Caco-2 (cell line): ENCODE measurements around the gene MROH7. TPM values are rescaled to one million over a fixed set of nuclear protein-coding genes. Genes with fewer than 3 reads are reported as not detected.
A peak's percentile ranks its signal among the peaks of the same experiment; 100 is the strongest.

Experiments
- BruUV-seq: library from RNA; stranded (reverse); fragments of 400-500 nt; replicated peaks from 2 replicates; lab custom pipeline; 2021; lab: Mats Ljungman, UMichigan
- CTCF ChIA-PET: fragments of 300-600 bp; sonication (Branson Sonifier 250); formaldehyde crosslinking; loops from one replicate; lab custom pipeline; 2022; ENCODE audit warnings: antibody characterized with exemption; lab: Charles Lee
- POLR2A ChIA-PET: fragments of 300-600 bp; sonication (Branson Sonifier 250); formaldehyde crosslinking; loops from one replicate; lab custom pipeline; 2022; ENCODE audit warnings: antibody characterized with exemption; lab: Charles Lee
- DNase-seq, 2 experiments: peaks; one replicate each; pipeline versions ENCODE4 v3.0.0 to v3.0.0-alpha.2; 2020 to 2022
- H3K27me3 ChIP-seq: replicated peaks from 2 replicates; pipeline ENCODE4 v1.6.0; 2011; ENCODE audit warnings: low read length; ENCODE audit not compliant: control insufficient read depth, insufficient read depth
- H3K36me3 ChIP-seq: 2 replicates; pipeline ENCODE4 v1.5.1; 2011; ENCODE audit warnings: low read length; ENCODE audit not compliant: control insufficient read depth, insufficient read depth
- H3K4me1 ChIP-seq: fragments of 250-450 bp; sonication (Bioruptor Pico); 2 replicates; pipeline ENCODE4 v1.5.1; 2020; ENCODE audit warnings: mild to moderate bottlenecking
- H3K4me3 ChIP-seq: 2 replicates; pipeline ENCODE4 v1.5.1; 2011; ENCODE audit warnings: low read depth, mild to moderate bottlenecking, control low read depth, low read length
- H3K9me3 ChIP-seq: fragments of 250-450 bp; sonication (Bioruptor Pico); 2 replicates; pipeline ENCODE4 v1.5.1; 2020; ENCODE audit warnings: mild to moderate bottlenecking, moderate library complexity
- H3K27ac Mint-ChIP-seq: one replicate; pipeline ENCODE4 v1.8.0; 2022; ENCODE audit warnings: mixed read lengths; ENCODE audit not compliant: unreplicated experiment
- H3K27me3 Mint-ChIP-seq: one replicate; pipeline ENCODE4 v1.8.0; 2022; ENCODE audit warnings: mixed read lengths; ENCODE audit not compliant: insufficient read depth, unreplicated experiment
- H3K36me3 Mint-ChIP-seq: one replicate; pipeline ENCODE4 v1.8.0; 2022; ENCODE audit warnings: mild to moderate bottlenecking, mixed read lengths; ENCODE audit not compliant: insufficient read depth, unreplicated experiment
- H3K4me1 Mint-ChIP-seq: one replicate; pipeline ENCODE4 v1.8.0; 2022; ENCODE audit warnings: low read depth, mixed read lengths; ENCODE audit not compliant: unreplicated experiment
- H3K4me3 Mint-ChIP-seq: one replicate; pipeline ENCODE4 v1.8.0; 2022; ENCODE audit warnings: mild to moderate bottlenecking, moderate library complexity, mixed read lengths; ENCODE audit not compliant: unreplicated experiment
- H3K9me3 Mint-ChIP-seq: one replicate; pipeline ENCODE4 v1.8.0; 2022; ENCODE audit warnings: mixed read lengths; ENCODE audit not compliant: unreplicated experiment
- intact Hi-C: fragments of 100-400 bp; cut with micrococcal nuclease; formaldehyde crosslinking; loops from one replicate; pipeline ENCODE4 v1.10.0; 2022; ENCODE audit not compliant: unreplicated experiment
- total RNA-seq: library from RNA; stranded (reverse); gene quantifications from 2 replicates; pipeline ENCODE4 v1.2.3, GENCODE V29; 2022
- TF ChIP-seq, protein P1 (sequence below), 2 experiments: fragments of 200-600 bp in 1 of 2; IDR thresholded peaks; 1 replicate in 1 of 2; 2 replicates in 1 of 2; pipeline versions ENCODE4 v1.5.1 to v1.8.0; 2011 to 2022; ENCODE audit warnings: antibody characterized with exemption in 1 of 2, control low read depth in 1 of 2, inconsistent platforms in 1 of 2, low read depth in 1 of 2, low read length in 1 of 2, mild to moderate bottlenecking in 1 of 2, moderate library complexity in 1 of 2; ENCODE audit not compliant: insufficient read depth in 1 of 2, severe bottlenecking in 1 of 2, unreplicated experiment in 1 of 2

MROH7 gene
- total RNA-seq, 1 experiment from 2014 or later = not detected

DNA sequence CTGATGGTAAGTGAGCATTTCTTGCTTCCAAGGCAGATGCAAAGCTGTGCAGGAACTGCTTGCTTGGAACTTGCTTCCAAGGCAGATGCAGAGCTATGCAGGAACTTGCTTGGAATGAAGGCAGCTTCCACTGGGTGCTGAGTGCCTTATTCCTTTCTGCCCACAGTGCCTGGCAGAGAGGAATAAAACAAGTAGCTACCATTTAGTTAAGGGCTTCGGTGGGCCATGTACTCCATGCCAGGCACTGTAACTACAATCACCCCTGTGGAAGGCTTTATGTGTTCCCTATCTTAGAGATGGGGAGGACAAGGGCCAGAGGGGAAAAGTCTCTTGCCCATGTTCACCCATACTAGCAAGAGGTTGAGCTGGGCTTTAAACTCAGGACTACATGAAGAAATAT, 8.3 kb downstream of the MROH7 start:
- Mint-ChIP-seq H3K27ac (peak overlapping the region; percentile 83), H3K27me3 (no peaks in the 10 kb centered on the region), H3K4me1 (peaks cover 36% of the 10 kb centered on the region), H3K36me3 (peaks cover 4% of the 10 kb centered on the region), H3K4me3 (peak overlapping the region; percentile 67), H3K9me3 (no peaks in the 10 kb centered on the region)
- Histone ChIP-seq H3K4me3 (no peak overlapping the region), H3K4me1 (peaks cover 30% of the 10 kb centered on the region), H3K36me3 (no peaks in the 10 kb centered on the region), H3K27me3 (no peaks in the 10 kb centered on the region), H3K9me3 (no peaks in the 10 kb centered on the region)
- ChIA-PET POLR2A (interaction anchor here (0.7 kb wide), 1 partner anchor 13 kb away, joined by 3 read pairs; no protein-coding TSS in a partner anchor), CTCF (interaction anchor here (0.7 kb wide), 1 partner anchor 151 kb away, joined by 3 read pairs; the partner anchor contains the start of gene TTC22)
- intact Hi-C loops = loop anchor here (10.0 kb wide), 1 partner anchor 75 kb away; no protein-coding TSS in a partner anchor
- BruUV-seq = no TSS peak
- no peak for DNase-seq
- TF ChIP-seq, protein P1, sequence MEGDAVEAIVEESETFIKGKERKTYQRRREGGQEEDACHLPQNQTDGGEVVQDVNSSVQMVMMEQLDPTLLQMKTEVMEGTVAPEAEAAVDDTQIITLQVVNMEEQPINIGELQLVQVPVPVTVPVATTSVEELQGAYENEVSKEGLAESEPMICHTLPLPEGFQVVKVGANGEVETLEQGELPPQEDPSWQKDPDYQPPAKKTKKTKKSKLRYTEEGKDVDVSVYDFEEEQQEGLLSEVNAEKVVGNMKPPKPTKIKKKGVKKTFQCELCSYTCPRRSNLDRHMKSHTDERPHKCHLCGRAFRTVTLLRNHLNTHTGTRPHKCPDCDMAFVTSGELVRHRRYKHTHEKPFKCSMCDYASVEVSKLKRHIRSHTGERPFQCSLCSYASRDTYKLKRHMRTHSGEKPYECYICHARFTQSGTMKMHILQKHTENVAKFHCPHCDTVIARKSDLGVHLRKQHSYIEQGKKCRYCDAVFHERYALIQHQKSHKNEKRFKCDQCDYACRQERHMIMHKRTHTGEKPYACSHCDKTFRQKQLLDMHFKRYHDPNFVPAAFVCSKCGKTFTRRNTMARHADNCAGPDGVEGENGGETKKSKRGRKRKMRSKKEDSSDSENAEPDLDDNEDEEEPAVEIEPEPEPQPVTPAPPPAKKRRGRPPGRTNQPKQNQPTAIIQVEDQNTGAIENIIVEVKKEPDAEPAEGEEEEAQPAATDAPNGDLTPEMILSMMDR (IDR thresholded peaks at IDR 0.05; ENCODE audit: insufficient read depth in 1 of 2, low read depth in 1 of 2, low read length in 1 of 2, severe bottlenecking in 1 of 2, unreplicated experiment in 1 of 2) = no peak

DNA sequence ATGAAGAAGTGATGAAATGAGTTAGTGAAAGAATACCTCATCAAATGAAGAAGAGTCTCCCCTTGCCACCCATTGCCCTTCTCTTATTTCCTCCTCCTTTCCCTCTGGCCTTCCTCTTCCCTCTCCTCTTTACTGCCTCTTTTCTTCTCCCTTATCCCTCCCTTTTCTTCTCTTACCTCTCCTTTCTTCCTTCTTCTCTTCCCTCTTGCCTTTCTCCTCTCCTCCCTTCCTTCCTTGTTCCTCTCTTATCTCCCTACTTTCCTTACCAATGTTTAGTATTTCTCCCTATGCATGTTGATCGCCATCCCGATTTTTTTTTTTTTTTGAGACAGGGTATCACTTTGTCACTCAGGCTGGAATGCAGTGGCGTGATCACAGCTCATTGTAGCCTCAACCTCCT, 8.8 kb downstream of the MROH7 start:
- no peak overlapping the region for H3K4me3 Mint-ChIP-seq
- Histone ChIP-seq H3K27me3 (no peaks in the 10 kb centered on the region), H3K9me3 (no peaks in the 10 kb centered on the region), H3K4me3 (no peak overlapping the region), H3K4me1 (peaks cover 30% of the 10 kb centered on the region), H3K36me3 (no peaks in the 10 kb centered on the region)
- peaks cover 4% of the 10 kb centered on the region for H3K36me3 Mint-ChIP-seq
- intact Hi-C loops = no loop called here
- ChIA-PET POLR2A (no interaction called here), CTCF (interaction anchor here (0.7 kb wide), 1 partner anchor 432 kb away, joined by 3 read pairs; no protein-coding TSS in a partner anchor)
- peak overlapping the region; percentile 62 for H3K27ac Mint-ChIP-seq
- BruUV-seq = no TSS peak
- TF ChIP-seq, protein P1 (IDR thresholded peaks at IDR 0.05; ENCODE audit: insufficient read depth in 1 of 2, low read depth in 1 of 2, low read length in 1 of 2, severe bottlenecking in 1 of 2, unreplicated experiment in 1 of 2) = no peak
- H3K9me3 Mint-ChIP-seq = no peaks in the 10 kb centered on the region
- no peaks in the 10 kb centered on the region for H3K27me3 Mint-ChIP-seq
- no peak for DNase-seq
- H3K4me1 Mint-ChIP-seq = peaks cover 36% of the 10 kb centered on the region

DNA sequence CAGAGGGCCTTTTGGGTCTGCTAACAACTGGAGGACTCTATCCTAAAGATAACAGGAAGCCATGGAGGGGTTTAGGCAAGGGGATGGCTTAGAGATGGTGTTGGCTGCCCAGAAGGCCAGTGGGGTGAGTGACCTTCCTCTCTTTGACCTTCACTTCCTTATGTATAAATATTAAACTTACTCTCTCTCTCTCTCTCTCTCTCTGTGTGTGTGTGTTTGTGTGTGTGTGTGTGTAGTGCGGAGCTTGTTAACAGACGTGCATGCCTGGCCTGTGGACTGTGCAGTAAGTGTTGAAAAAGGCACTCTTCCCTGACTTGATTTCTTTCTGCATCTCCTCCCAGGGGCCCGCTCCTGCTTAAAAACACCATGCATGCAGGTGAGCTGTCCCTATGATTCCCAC, 10.0 kb downstream of the MROH7 start:
- Mint-ChIP-seq H3K27ac (peak overlapping the region; percentile 62), H3K9me3 (no peaks in the 10 kb centered on the region), H3K36me3 (peaks cover 3% of the 10 kb centered on the region), H3K27me3 (no peaks in the 10 kb centered on the region), H3K4me3 (no peak overlapping the region), H3K4me1 (peaks cover 36% of the 10 kb centered on the region)
- CTCF ChIA-PET = no interaction called here
- POLR2A ChIA-PET = no interaction called here
- BruUV-seq = no TSS peak
- DNase-seq = no peak
- no peaks in the 10 kb centered on the region for H3K36me3 ChIP-seq
- no peak overlapping the region for H3K4me3 ChIP-seq
- peaks cover 30% of the 10 kb centered on the region for H3K4me1 ChIP-seq
- no peaks in the 10 kb centered on the region for H3K9me3 ChIP-seq
- intact Hi-C loops = no loop called here
- no peaks in the 10 kb centered on the region for H3K27me3 ChIP-seq
- TF ChIP-seq, protein P1 (IDR thresholded peaks at IDR 0.05; ENCODE audit: insufficient read depth in 1 of 2, low read depth in 1 of 2, low read length in 1 of 2, severe bottlenecking in 1 of 2, unreplicated experiment in 1 of 2) = no peak
